Measurements from ENCODE around the gene RANBP17.

Gene RANBP17

GRCh38 chr5:171318026-171318425 is 456.2 kb downstream of the RANBP17 start:
- no peak for TF ChIP-seq CTCF (IDR thresholded peaks at IDR 0.05; ENCODE audit: control insufficient read depth, insufficient read depth, low read depth, low read length, missing control alignments)
- no peak for DNase-seq (ENCODE audit: low read depth)
- H3K4me3 ChIP-seq (ENCODE audit: control insufficient read depth, low read depth, low read length), result no peak overlapping the region

GRCh38 chr5:171321447-171321846 is 459.6 kb downstream of the RANBP17 start:
- DNase-seq (ENCODE audit: low read depth), result no peak
- H3K4me3 ChIP-seq (ENCODE audit: control insufficient read depth, low read depth, low read length), result no peak overlapping the region
- TF ChIP-seq CTCF (IDR thresholded peaks at IDR 0.05; ENCODE audit: control insufficient read depth, insufficient read depth, low read depth, low read length, missing control alignments), result no peak

- H3K4me3 ChIP-seq (ENCODE audit: control insufficient read depth, low read depth, low read length), result no peak overlapping the region
- no peak for DNase-seq (ENCODE audit: low read depth)
- TF ChIP-seq CTCF (IDR thresholded peaks at IDR 0.05; ENCODE audit: control insufficient read depth, insufficient read depth, low read depth, low read length, missing control alignments), result no peak
Observed at GRCh38 chr5:171322527-171322926, 460.7 kb downstream of the RANBP17 start.

- DNase-seq (ENCODE audit: low read depth), result no peak
- no peak overlapping the region for H3K4me3 ChIP-seq (ENCODE audit: control insufficient read depth, low read depth, low read length)
- no peak for TF ChIP-seq CTCF (IDR thresholded peaks at IDR 0.05; ENCODE audit: control insufficient read depth, insufficient read depth, low read depth, low read length, missing control alignments)
Observed at GRCh38 chr5:171323007-171323406, 461.2 kb downstream of the RANBP17 start.

GRCh38 chr5:171323806-171324632 is 462.2 kb downstream of the RANBP17 start:
- H3K4me3 ChIP-seq (ENCODE audit: control insufficient read depth, low read depth, low read length), result no peak overlapping the region
- no peak for DNase-seq (ENCODE audit: low read depth)
- no peak for TF ChIP-seq CTCF (IDR thresholded peaks at IDR 0.05; ENCODE audit: control insufficient read depth, insufficient read depth, low read depth, low read length, missing control alignments)

GRCh38 chr5:171330021-171330420 is 468.2 kb downstream of the RANBP17 start:
- H3K4me3 ChIP-seq (ENCODE audit: control insufficient read depth, low read depth, low read length), result no peak overlapping the region
- no peak for DNase-seq (ENCODE audit: low read depth)
- TF ChIP-seq CTCF (IDR thresholded peaks at IDR 0.05; ENCODE audit: control insufficient read depth, insufficient read depth, low read depth, low read length, missing control alignments), result no peak
